Lower lobe of right lung (tissue), 2 donors: ENCODE results near the gene CALML3. TPM values are rescaled to one million over a fixed set of nuclear protein-coding genes. Genes with fewer than 3 reads are reported as not detected.
A peak's percentile ranks its signal among the peaks of the same experiment; 100 is the strongest.
"Not testable (repeated sequence)": the region's sequence is repeated elsewhere in the genome, so short reads cannot be mapped to it uniquely, and the experiment has no call there.

ENCODE experiments used
- ATAC-seq, 2 donors: fragments of 200-7000 bp; cut with Tn5 transposase; one replicate each; pipeline ENCODE4 v1.9.1; 2020 to 2022; ENCODE audit warnings: mild to moderate bottlenecking in 2 of 2, moderate library complexity in 2 of 2
- DNase-seq: peaks from one replicate; pipeline ENCODE4 v3.0.0-alpha.2; 2020
- H3K27ac ChIP-seq: fragments of 200-600 bp; one replicate; pipeline ENCODE4 v1.8.0; 2022
- H3K27me3 ChIP-seq: fragments of 200-600 bp; one replicate; pipeline ENCODE4 v1.8.0; 2022; ENCODE audit warnings: low read depth
- H3K36me3 ChIP-seq: fragments of 200-600 bp; one replicate; pipeline ENCODE4 v1.8.0; 2022; ENCODE audit warnings: mild to moderate bottlenecking
- H3K4me1 ChIP-seq: fragments of 200-600 bp; one replicate; pipeline ENCODE4 v1.8.0; 2022
- H3K4me3 ChIP-seq: fragments of 200-600 bp; one replicate; pipeline ENCODE4 v1.8.0; 2022; ENCODE audit warnings: mild to moderate bottlenecking
- H3K9me3 ChIP-seq: fragments of 200-600 bp; one replicate; pipeline ENCODE4 v1.8.0; 2022
- CTCF ChIP-seq: fragments of 200-600 bp; IDR thresholded peaks from one replicate; pipeline ENCODE4 v1.8.0; 2022; ENCODE audit warnings: antibody characterized with exemption, mild to moderate bottlenecking
- intact Hi-C: fragments of 100-400 bp; cut with DNase I; formaldehyde crosslinking; loops from one replicate; pipeline ENCODE4 v1.11.0; 2022
- long read RNA-seq: library from polyadenylated mRNA; unstranded; transcript quantifications from one replicate; pipeline ENCODE4 v2.0.0, GENCODE V29; 2021
- total RNA-seq: library from RNA; stranded (reverse); fragmentation: NEBNext Ultra II Directional; extraction: Animal tissue kit (Norgen Biotek cat#: 25700); gene quantifications from one replicate; pipeline ENCODE4 v1.2.1, GENCODE V29; 2021
- donor health status: DM: no; HTN: yes; CAD: no; lungs with severe emphysema.

Gene CALML3
- total RNA-seq: not detected
- long read RNA-seq: 0 reads

GRCh38 chr10:5524641-5525560 is at the start of gene CALML3:
Gene CALML3 (plus strand): TSS chr10:5524961. CDS start chr10:5525086, 125 bp downstream.
- H3K4me1 ChIP-seq: no peaks in the 10 kb centered on the region
- ATAC-seq (no peak), DNase-seq (no peak)
- TF ChIP-seq CTCF: no peak
- no peak within 1 kb of the TSS for H3K27ac ChIP-seq
- intact Hi-C loops: no loop called here
- H3K27me3 ChIP-seq: no peaks in the 10 kb centered on the region
- no peak within 1 kb of the TSS for H3K4me3 ChIP-seq
- H3K9me3 ChIP-seq: no peaks in the 10 kb centered on the region
- H3K36me3 ChIP-seq: no peaks in the 10 kb centered on the region

- ATAC-seq, H3K36me3 ChIP-seq, H3K4me3 ChIP-seq, H3K9me3 ChIP-seq, H3K4me1 ChIP-seq, H3K27ac ChIP-seq, intact Hi-C loops, H3K27me3 ChIP-seq, DNase-seq: not testable (repeated sequence)
Measured at GRCh38 chr10:5475088-5475487, 49.7 kb upstream of the CALML3 start.

DNA sequence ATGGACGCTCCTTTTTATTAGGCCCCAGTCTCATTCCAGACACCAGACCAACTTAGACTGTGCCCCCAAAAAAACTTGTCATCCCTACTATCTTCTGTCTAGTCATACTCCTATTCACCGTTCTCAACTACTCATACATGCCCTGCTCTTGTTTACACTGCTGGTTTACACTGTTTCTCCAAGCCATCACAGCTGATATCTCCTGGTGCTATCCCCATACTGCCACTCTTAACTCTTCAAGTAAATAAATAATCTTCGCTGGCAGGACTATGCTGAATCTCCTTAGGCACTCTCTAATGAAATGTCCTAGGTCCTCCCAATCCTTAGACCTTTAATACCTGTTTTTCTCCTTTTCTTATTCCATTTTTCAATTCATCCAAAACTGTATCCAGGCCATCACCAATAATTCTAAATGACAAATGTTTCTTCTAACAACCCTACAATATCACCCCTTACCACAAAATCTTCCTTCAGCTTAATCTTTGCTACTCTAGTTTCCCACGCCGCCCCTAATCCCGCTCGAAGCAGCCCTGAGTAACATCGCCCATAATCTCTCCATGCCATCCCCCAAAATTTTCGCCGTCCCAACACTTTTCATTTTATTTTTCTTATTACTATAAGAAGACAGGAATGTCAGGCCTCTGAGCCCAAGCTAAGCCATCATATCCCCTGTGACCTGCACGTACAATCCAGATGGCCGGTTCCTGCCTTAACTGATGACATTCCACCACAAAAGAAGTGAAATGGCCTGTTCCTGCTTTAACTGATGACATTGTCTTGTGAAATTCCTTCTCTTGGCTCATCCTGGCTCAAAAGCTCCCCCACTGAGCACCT is 48.6 kb upstream of the CALML3 start:
- not testable (repeated sequence) for DNase-seq

GRCh38 chr10:5476918-5477525 is 47.7 kb upstream of the CALML3 start:
- Histone ChIP-seq H3K4me3 (no peak overlapping the region), H3K9me3 (no peaks in the 10 kb centered on the region), H3K27me3 (no peaks in the 10 kb centered on the region), H3K36me3 (no peaks in the 10 kb centered on the region), H3K4me1 (no peaks in the 10 kb centered on the region), H3K27ac (no peak overlapping the region)
- no peak for TF ChIP-seq CTCF
- ATAC-seq: no peak
- intact Hi-C loops: no loop called here
- no peak for DNase-seq

More for the DNA sequence above, 48.6 kb upstream of the CALML3 start:
- ATAC-seq, H3K4me1 ChIP-seq, intact Hi-C loops, H3K36me3 ChIP-seq, H3K27me3 ChIP-seq, H3K27ac ChIP-seq, H3K9me3 ChIP-seq, H3K4me3 ChIP-seq: not testable (repeated sequence)

DNA sequence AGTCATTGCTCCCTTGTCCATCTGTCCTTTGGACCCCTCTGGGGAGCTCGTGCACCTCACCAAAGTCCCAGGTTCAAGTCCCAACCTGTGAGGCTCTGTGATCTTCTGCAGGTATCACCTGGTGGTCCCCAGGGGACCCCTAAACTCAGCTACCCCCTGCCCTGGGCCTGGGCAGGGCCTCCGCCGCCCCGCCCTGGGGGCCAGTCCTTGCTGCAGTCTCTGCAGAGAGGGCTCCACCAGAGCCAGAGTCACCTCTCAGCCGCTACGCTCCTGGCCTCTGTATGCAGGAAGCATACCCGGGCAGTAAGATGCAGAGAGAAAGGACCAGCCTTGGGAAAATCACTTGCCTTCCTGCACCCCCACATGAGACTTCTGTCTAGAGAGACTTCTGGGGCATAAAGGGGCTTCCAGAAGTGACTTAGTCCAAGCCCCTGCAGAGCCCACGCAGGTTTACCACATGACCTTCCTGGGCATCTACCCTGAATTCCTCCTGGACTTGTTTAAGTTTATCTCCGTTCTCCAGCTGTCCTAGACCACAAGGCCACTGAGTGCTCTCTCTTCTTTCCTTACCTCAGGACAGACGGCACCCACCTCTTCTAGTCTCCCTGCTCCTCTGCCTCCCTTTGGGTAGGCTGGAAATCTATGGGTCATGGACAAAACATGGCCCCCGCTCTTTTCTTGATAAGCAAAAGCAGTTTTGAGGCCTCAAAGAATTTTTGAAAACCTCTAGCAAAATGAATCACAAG is 46.6 kb upstream of the CALML3 start:
- intact Hi-C loops: no loop called here
- ATAC-seq: peak in 1 of 2 donors; percentile 30
- H3K36me3 ChIP-seq: no peaks in the 10 kb centered on the region
- no peak overlapping the region for H3K4me3 ChIP-seq
- no peak overlapping the region for H3K27ac ChIP-seq
- no peak for DNase-seq
- H3K4me1 ChIP-seq: no peaks in the 10 kb centered on the region
- no peak for TF ChIP-seq CTCF
- H3K9me3 ChIP-seq: no peaks in the 10 kb centered on the region
- no peaks in the 10 kb centered on the region for H3K27me3 ChIP-seq
